ENCODE measurements around the gene TAS1R3. TPM values are rescaled to one million over a fixed set of nuclear protein-coding genes. Genes with fewer than 3 reads are reported as not detected.

Gene TAS1R3
- total RNA-seq, 1 donor from 2014 or later = 0.50 TPM

GRCh38 chr1:1293263-1294249 lies 37.5 kb upstream of the TAS1R3 start:
- H3K9me3 Mint-ChIP-seq (ENCODE audit: unreplicated experiment) = no peaks in the 10 kb centered on the region
- DNase-seq (ENCODE audit: low read depth) = no peak
- H3K27me3 ChIP-seq (ENCODE audit: insufficient read depth, low read length) = no peaks in the 10 kb centered on the region
- H3K79me2 ChIP-seq (ENCODE audit: insufficient read depth, low read length) = no peaks in the 10 kb centered on the region
- peaks cover 8% of the 10 kb centered on the region for H4K20me1 ChIP-seq (ENCODE audit: insufficient read depth, low read length)
- H3K4me1 ChIP-seq (ENCODE audit: insufficient read depth, low read length) = no peaks in the 10 kb centered on the region
- H3K27ac Mint-ChIP-seq (ENCODE audit: unreplicated experiment) = no peak overlapping the region
- H2AFZ ChIP-seq (ENCODE audit: low read depth, low read length) = no peak overlapping the region
- TF ChIP-seq CTCF (IDR thresholded peaks at IDR 0.05; ENCODE audit: insufficient read depth, low read depth, low read length) (no peak), EZH2 (IDR thresholded peaks at IDR 0.05; ENCODE audit: insufficient read depth, low read length) (no peak)
- no peaks in the 10 kb centered on the region for H3K36me3 Mint-ChIP-seq (ENCODE audit: low read depth, unreplicated experiment)
- H3K36me3 ChIP-seq (ENCODE audit: insufficient read depth, low read length) = no peaks in the 10 kb centered on the region
- no peak overlapping the region for H3K4me3 ChIP-seq (ENCODE audit: insufficient read depth, low read depth, low read length)
- no peaks in the 10 kb centered on the region for H3K9me3 ChIP-seq (ENCODE audit: insufficient read depth, low read depth, low read length)
- H3K9ac ChIP-seq (ENCODE audit: low read length) = no peak overlapping the region
- H3K27ac ChIP-seq (ENCODE audit: low read depth, low read length) = no peak overlapping the region
- no peak overlapping the region for H3K4me3 Mint-ChIP-seq (ENCODE audit: unreplicated experiment)
- H3K4me2 ChIP-seq (ENCODE audit: low read length) = no peak overlapping the region
- no peaks in the 10 kb centered on the region for H3K27me3 Mint-ChIP-seq (ENCODE audit: low read depth, unreplicated experiment)
- no peaks in the 10 kb centered on the region for H3K4me1 Mint-ChIP-seq (ENCODE audit: low read depth, unreplicated experiment)
- no peak for FAIRE-seq

- FAIRE-seq = no peak
- no peaks in the 10 kb centered on the region for H3K36me3 Mint-ChIP-seq (ENCODE audit: low read depth, unreplicated experiment)
- TF ChIP-seq EZH2 (IDR thresholded peaks at IDR 0.05; ENCODE audit: insufficient read depth, low read length) (no peak), CTCF (IDR thresholded peaks at IDR 0.05; ENCODE audit: insufficient read depth, low read depth, low read length) (no peak)
These were observed 36.7 kb upstream of the TAS1R3 start for GRCh38 chr1:1294250-1294890.

More at GRCh38 chr1:1294250-1294890, 36.7 kb upstream of the TAS1R3 start:
- Histone ChIP-seq H3K9ac (ENCODE audit: low read length) (no peak overlapping the region), H3K79me2 (ENCODE audit: insufficient read depth, low read length) (no peaks in the 10 kb centered on the region), H2AFZ (ENCODE audit: low read depth, low read length) (no peak overlapping the region), H3K27ac (ENCODE audit: low read depth, low read length) (no peak overlapping the region), H3K27me3 (ENCODE audit: insufficient read depth, low read length) (no peaks in the 10 kb centered on the region), H4K20me1 (ENCODE audit: insufficient read depth, low read length) (peaks cover 15% of the 10 kb centered on the region), H3K36me3 (ENCODE audit: insufficient read depth, low read length) (no peaks in the 10 kb centered on the region), H3K4me2 (ENCODE audit: low read length) (no peak overlapping the region), H3K4me3 (ENCODE audit: insufficient read depth, low read depth, low read length) (no peak overlapping the region), H3K4me1 (ENCODE audit: insufficient read depth, low read length) (no peaks in the 10 kb centered on the region), H3K9me3 (ENCODE audit: insufficient read depth, low read depth, low read length) (no peaks in the 10 kb centered on the region)
- no peaks in the 10 kb centered on the region for H3K4me1 Mint-ChIP-seq (ENCODE audit: low read depth, unreplicated experiment)
- H3K4me3 Mint-ChIP-seq (ENCODE audit: unreplicated experiment) = no peak overlapping the region
- no peak overlapping the region for H3K27ac Mint-ChIP-seq (ENCODE audit: unreplicated experiment)
- no peaks in the 10 kb centered on the region for H3K9me3 Mint-ChIP-seq (ENCODE audit: unreplicated experiment)
- DNase-seq (ENCODE audit: low read depth) = no peak
- H3K27me3 Mint-ChIP-seq (ENCODE audit: low read depth, unreplicated experiment) = no peaks in the 10 kb centered on the region

Measured in astrocyte (in vitro differentiated cells and primary cell).